PC-3 (cell line): ENCODE results near the gene RETREG1. TPM values are rescaled to one million over a fixed set of nuclear protein-coding genes. Genes with fewer than 3 reads are reported as not detected.

Experiments
- ATAC-seq: fragments of 200-7000 bp; cut with Tn5 transposase; 2 replicates; pipeline ENCODE4 v1.9.1; 2020; ENCODE audit warnings: mild to moderate bottlenecking, moderate library complexity
- BruUV-seq: library from RNA; stranded (reverse); fragments of 400-500 nt; replicated peaks from 2 replicates; lab custom pipeline; 2021; lab: Mats Ljungman, UMichigan
- CTCF ChIA-PET: fragments of 300-600 bp; sonication (Branson Sonifier 250); formaldehyde crosslinking; loops from one replicate; lab custom pipeline; 2022; ENCODE audit warnings: antibody characterized with exemption; lab: Charles Lee
- POLR2A ChIA-PET: fragments of 300-600 bp; sonication (Branson Sonifier 250); formaldehyde crosslinking; loops from one replicate; lab custom pipeline; 2022; ENCODE audit warnings: antibody characterized with exemption; ENCODE audit not compliant: unreplicated experiment; lab: Charles Lee
- DNase-seq: peaks from one replicate; pipeline ENCODE4 v3.0.0-alpha.2; 2015
- H2AFZ ChIP-seq: fragments of 300-600 bp; sonication (generic); 2 replicates; pipeline ENCODE4 v1.6.0; 2016; ENCODE audit warnings: antibody characterized with exemption, low read length
- H3F3A ChIP-seq: fragments of 300-600 bp; sonication (generic); one replicate; pipeline ENCODE4 v1.6.0; 2017; ENCODE audit warnings: antibody characterized with exemption, low read length, control low read depth, mild to moderate bottlenecking; ENCODE audit not compliant: unreplicated experiment
- H3K27ac ChIP-seq: fragments of 300-600 bp; sonication (generic); 2 replicates; pipeline ENCODE4 v1.5.1; 2016; ENCODE audit warnings: mild to moderate bottlenecking, low read length
- H3K27me3 ChIP-seq: fragments of 300-600 bp; sonication (generic); 2 replicates; pipeline ENCODE4 v1.6.1; 2016; ENCODE audit warnings: low read length, mixed read lengths
- H3K36me3 ChIP-seq: fragments of 300-600 bp; sonication (generic); 2 replicates; pipeline ENCODE4 v1.6.1; 2016; ENCODE audit warnings: low read depth, mixed run types, low read length, mixed read lengths
- H3K4me1 ChIP-seq: fragments of 300-600 bp; sonication (generic); 2 replicates; pipeline ENCODE4 v1.5.1; 2016; ENCODE audit warnings: low read length; ENCODE audit not compliant: insufficient read depth
- H3K4me2 ChIP-seq: fragments of 300-600 bp; sonication (generic); 2 replicates; pipeline ENCODE4 v1.6.0; 2016; ENCODE audit warnings: low read length
- H3K4me3 ChIP-seq: fragments of 300-600 bp; sonication (generic); 2 replicates; pipeline ENCODE4 v1.5.1; 2016; ENCODE audit warnings: mild to moderate bottlenecking, low read length, mixed read lengths
- H3K79me2 ChIP-seq: fragments of 300-600 bp; sonication (generic); 2 replicates; pipeline ENCODE4 v1.6.1; 2017; ENCODE audit warnings: low read length, mixed read lengths
- H3K9ac ChIP-seq: fragments of 300-600 bp; sonication (generic); 2 replicates; pipeline ENCODE4 v1.6.0; 2016; ENCODE audit warnings: mild to moderate bottlenecking, low read length
- H3K9me2 ChIP-seq: fragments of 300-600 bp; sonication (generic); replicated peaks from 2 replicates; pipeline ENCODE4 v1.6.1; 2016; ENCODE audit warnings: mixed run types, low read length, mixed read lengths
- H3K9me3 ChIP-seq: fragments of 300-600 bp; sonication (generic); 2 replicates; pipeline ENCODE4 v1.6.1; 2016; ENCODE audit warnings: low read length, mixed read lengths
- H4K20me1 ChIP-seq: fragments of 300-600 bp; sonication (generic); 2 replicates; pipeline ENCODE4 v1.6.1; 2016; ENCODE audit warnings: low read length, mixed read lengths
- EZH2 ChIP-seq: fragments of 300-600 bp; sonication (generic); IDR thresholded peaks from one replicate; pipeline ENCODE4 v1.6.1; 2017; ENCODE audit warnings: antibody characterized with exemption, mild to moderate bottlenecking, low read length; ENCODE audit not compliant: unreplicated experiment
- EZH2phosphoT487 ChIP-seq: fragments of 300-600 bp; sonication (generic); IDR thresholded peaks from 2 replicates; pipeline ENCODE4 v1.6.1; 2018; ENCODE audit warnings: mild to moderate bottlenecking, antibody characterized with exemption, low read length, borderline replicate concordance
- intact Hi-C: fragments of 100-400 bp; cut with micrococcal nuclease; formaldehyde crosslinking; loops from 2 replicates; pipeline ENCODE4 v1.9.0; 2023
- total RNA-seq: library from RNA; depleted of rRNA; stranded (reverse); fragments of >200 nt; gene quantifications from 2 replicates; pipeline ENCODE4 v1.2.3, GENCODE V29; 2014
- TF ChIP-seq, protein P1 (sequence below): fragments of 300-600 bp; sonication (generic); conservative IDR thresholded peaks from 2 replicates; pipeline ENCODE4 v1.5.1; 2017; ENCODE audit warnings: antibody characterized with exemption, low read depth, mild to moderate bottlenecking, low read length

Gene RETREG1
- total RNA-seq, 1 experiment from 2014 or later = 1.7 TPM

DNA sequence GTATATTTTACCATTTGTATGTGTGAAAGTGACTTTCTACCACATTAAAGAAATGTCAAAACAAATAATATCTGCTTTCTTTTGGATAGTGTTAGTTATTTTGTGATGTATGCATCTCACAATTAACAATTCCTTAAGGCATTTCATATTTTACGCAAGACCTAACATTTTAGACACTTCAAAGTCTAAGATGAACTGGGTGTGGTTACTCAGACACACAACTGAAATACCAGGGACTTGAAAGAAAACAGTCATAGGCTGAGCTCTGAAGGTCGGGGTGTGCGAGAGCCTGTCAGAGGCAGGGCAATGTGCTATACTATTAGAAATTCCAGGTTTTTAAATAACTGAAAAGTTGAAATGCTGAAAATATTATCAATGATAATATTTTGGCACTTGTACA is 106.7 kb downstream of the RETREG1 start:
- Histone ChIP-seq H3F3A (no peaks in the 10 kb centered on the region), H3K4me3 (no peak overlapping the region), H3K36me3 (no peaks in the 10 kb centered on the region), H3K9ac (no peak overlapping the region), H3K4me2 (no peak overlapping the region), H2AFZ (no peak overlapping the region), H3K27ac (no peak overlapping the region), H3K79me2 (no peaks in the 10 kb centered on the region), H4K20me1 (no peaks in the 10 kb centered on the region), H3K9me3 (no peaks in the 10 kb centered on the region), H3K27me3 (no peaks in the 10 kb centered on the region), H3K9me2 (no peaks in the 10 kb centered on the region), H3K4me1 (0 out of 2 replicates have a peak, but pooled peaks cover 4% of the 10 kb centered on the region)
- CTCF ChIA-PET = no interaction called here
- no peak for DNase-seq
- no TSS peak for BruUV-seq
- intact Hi-C loops = no loop called here
- TF ChIP-seq EZH2 (no peak), EZH2phosphoT487 (no peak)
- TF ChIP-seq, protein P1, sequence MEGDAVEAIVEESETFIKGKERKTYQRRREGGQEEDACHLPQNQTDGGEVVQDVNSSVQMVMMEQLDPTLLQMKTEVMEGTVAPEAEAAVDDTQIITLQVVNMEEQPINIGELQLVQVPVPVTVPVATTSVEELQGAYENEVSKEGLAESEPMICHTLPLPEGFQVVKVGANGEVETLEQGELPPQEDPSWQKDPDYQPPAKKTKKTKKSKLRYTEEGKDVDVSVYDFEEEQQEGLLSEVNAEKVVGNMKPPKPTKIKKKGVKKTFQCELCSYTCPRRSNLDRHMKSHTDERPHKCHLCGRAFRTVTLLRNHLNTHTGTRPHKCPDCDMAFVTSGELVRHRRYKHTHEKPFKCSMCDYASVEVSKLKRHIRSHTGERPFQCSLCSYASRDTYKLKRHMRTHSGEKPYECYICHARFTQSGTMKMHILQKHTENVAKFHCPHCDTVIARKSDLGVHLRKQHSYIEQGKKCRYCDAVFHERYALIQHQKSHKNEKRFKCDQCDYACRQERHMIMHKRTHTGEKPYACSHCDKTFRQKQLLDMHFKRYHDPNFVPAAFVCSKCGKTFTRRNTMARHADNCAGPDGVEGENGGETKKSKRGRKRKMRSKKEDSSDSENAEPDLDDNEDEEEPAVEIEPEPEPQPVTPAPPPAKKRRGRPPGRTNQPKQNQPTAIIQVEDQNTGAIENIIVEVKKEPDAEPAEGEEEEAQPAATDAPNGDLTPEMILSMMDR = no peak
- POLR2A ChIA-PET = no interaction called here
- ATAC-seq = no peak

DNA sequence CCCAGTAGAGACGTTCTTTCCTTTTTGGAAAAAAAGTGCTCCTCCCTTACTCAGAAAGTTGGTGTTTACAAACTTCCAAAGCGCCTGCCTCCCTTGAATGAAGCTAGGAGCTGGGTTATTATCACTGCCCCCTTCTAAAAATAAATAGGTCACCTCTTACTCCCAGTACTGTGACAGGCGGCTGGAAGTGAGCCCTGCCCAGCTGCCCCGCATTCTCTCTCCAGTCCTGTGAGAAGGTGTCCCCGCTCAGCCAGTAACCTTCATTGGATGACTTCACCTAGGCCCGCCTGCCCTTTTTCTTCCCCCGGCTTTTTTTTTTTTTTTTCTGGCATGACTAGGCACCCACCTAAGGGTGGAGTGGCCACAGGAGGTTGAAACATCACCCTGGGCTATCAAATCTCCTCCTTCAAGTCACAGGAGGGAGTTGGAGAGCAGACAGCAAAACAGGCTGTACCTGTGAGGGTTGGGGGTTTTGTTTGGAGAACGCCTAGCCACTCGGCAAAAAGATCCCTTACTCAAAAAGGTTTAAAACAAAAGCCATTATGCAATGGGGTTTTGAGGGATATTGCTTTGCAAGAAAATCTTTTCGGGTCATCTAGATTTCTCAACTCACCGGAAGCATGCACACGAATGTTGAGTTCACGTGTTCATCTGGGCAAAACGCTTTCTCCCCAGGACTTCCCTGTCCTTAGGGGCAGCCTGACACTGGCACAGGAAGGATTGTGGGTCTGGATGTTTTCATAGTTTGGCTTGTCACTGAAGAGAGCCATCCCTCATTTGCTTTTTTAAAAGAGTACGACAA is 107.9 kb downstream of the RETREG1 start:
- Histone ChIP-seq H3K36me3 (no peaks in the 10 kb centered on the region), H3K9ac (no peak overlapping the region), H3K27ac (no peak overlapping the region), H4K20me1 (no peaks in the 10 kb centered on the region), H3K4me1 (0 out of 2 replicates have a peak, but pooled peaks cover 4% of the 10 kb centered on the region), H3K4me3 (no peak overlapping the region), H2AFZ (peak overlapping the region; percentile 15; the same call in 1 of the 2 replicates), H3F3A (no peaks in the 10 kb centered on the region), H3K27me3 (no peaks in the 10 kb centered on the region), H3K9me3 (no peaks in the 10 kb centered on the region), H3K4me2 (peak overlapping the region; percentile 6; the same call in 1 of the 2 replicates), H3K9me2 (no peaks in the 10 kb centered on the region), H3K79me2 (no peaks in the 10 kb centered on the region)
- POLR2A ChIA-PET = no interaction called here
- no TSS peak for BruUV-seq
- intact Hi-C loops = no loop called here
- TF ChIP-seq EZH2phosphoT487 (no peak), EZH2 (no peak)
- TF ChIP-seq, protein P1 = no peak
- ATAC-seq (no peak; the same call in 1 of the 2 replicates), DNase-seq (peak; percentile 39)
- CTCF ChIA-PET = interaction anchor here (0.6 kb wide), 1 partner anchor 275 kb away, joined by 4 read pairs; no protein-coding TSS in a partner anchor

DNA sequence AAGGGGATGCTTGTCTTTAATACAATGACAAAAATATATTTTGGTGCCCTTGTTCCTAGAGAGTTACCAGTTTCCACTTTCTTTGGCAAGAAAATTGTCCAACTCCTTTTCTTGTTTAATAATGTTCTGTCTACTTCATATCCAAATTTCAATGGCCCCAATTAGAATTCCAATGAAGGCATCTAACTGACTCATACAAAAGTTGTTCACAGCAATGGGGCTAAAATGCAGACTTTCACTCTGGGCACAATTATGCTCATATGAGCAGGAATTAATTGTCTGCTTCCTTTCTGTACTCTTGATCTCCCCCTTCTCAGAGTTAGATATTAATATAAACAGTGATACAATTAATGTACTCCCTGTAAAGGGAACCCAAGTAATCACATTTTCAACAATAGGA is 109.1 kb downstream of the RETREG1 start:
- Histone ChIP-seq H3K9me3 (no peaks in the 10 kb centered on the region), H4K20me1 (no peaks in the 10 kb centered on the region), H3K4me3 (no peak overlapping the region), H3K4me2 (no peak overlapping the region), H3K27ac (no peak overlapping the region), H3K27me3 (no peaks in the 10 kb centered on the region), H3K79me2 (no peaks in the 10 kb centered on the region), H3K36me3 (no peaks in the 10 kb centered on the region), H3K4me1 (peaks cover 9% of the 10 kb centered on the region), H3F3A (no peaks in the 10 kb centered on the region), H3K9me2 (no peaks in the 10 kb centered on the region), H2AFZ (no peak overlapping the region), H3K9ac (no peak overlapping the region)
- POLR2A ChIA-PET = no interaction called here
- no peak for DNase-seq
- intact Hi-C loops = no loop called here
- no peak for ATAC-seq
- TF ChIP-seq EZH2 = no peak
- no peak for TF ChIP-seq EZH2phosphoT487
- TF ChIP-seq, protein P1 = no peak
- BruUV-seq = no TSS peak
- CTCF ChIA-PET = no interaction called here
